ENCODE measurements around the gene IL1RAPL1.

IL1RAPL1 gene

DNA sequence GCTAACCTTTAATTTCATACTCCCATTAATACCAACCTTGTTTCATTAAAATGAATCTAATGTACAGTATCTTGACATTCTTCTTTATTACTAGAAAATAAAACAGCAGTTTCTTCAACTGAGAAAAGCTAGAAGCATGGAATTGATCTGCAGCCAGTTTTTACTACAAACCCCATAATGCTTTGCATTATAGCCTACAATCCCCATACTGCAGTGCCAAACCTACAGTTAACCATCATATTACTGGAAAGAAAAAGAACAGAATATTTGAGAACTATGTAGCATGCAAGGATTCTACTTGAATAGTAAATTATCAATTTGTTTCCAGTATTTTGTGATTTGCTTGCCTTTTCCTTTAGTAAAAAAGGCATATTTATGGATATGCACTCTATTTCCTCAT lies 3.2 kb upstream of the IL1RAPL1 start:
- no peaks in the 10 kb centered on the region for H3K36me3 ChIP-seq
- H3K4me1 ChIP-seq: no peaks in the 10 kb centered on the region
- no peaks in the 10 kb centered on the region for H4K20me1 ChIP-seq
- no peak overlapping the region for H3K4me2 ChIP-seq
- no peaks in the 10 kb centered on the region for H3K9me3 ChIP-seq (replicated peaks in 1 of 11)
- no peak overlapping the region for H3K4me3 ChIP-seq
- no peak for TF ChIP-seq Cebpa-rat (IDR thresholded peaks at IDR 0.05)
- H3K27ac ChIP-seq: no peak overlapping the region
- H3K9ac ChIP-seq: no peak overlapping the region
- no peaks in the 10 kb centered on the region; a peak in 1 of 22 replicates for H3K27me3 ChIP-seq

- Histone ChIP-seq H3K9me3 (replicated peaks in 1 of 11) (no peaks in the 10 kb centered on the region), H4K20me1 (no peaks in the 10 kb centered on the region), H3K9ac (no peak overlapping the region), H3K27me3 (no peaks in the 10 kb centered on the region; a peak in 1 of 22 replicates), H3K4me1 (no peaks in the 10 kb centered on the region), H3K4me3 (no peak overlapping the region), H3K4me2 (no peak overlapping the region), H3K36me3 (no peaks in the 10 kb centered on the region), H3K27ac (no peak overlapping the region)
- TF ChIP-seq Cebpa-rat (IDR thresholded peaks at IDR 0.05): no peak
These were observed 1.5 kb upstream of the IL1RAPL1 start for GRCh38 chrX:28585767-28586166.

DNA sequence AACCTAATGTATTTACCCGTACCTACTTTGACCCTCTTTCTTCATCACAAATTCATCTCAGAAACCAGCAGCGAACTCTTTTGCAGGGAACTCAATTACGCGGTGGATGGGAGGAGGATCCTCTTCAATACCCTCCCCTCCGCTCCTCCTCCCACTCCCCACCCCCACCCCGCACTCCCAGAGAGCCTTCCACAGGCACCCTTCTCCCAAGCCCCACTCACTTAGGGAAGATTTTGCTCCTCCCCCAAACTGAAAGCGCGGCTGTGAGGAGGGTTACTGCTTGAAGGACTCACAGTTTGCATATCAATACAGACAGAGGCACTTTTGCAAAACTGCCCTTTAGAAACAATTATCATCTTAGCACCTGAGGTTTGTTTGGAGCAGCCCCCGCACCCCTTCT lies 960 bp upstream of the IL1RAPL1 start:
- no peak overlapping the region for H3K4me2 ChIP-seq
- H3K9ac ChIP-seq: no peak overlapping the region

GRCh38 chrX:28589046-28589445 lies 1.8 kb downstream of the IL1RAPL1 start:
- H3K4me2 ChIP-seq: no peak overlapping the region
- H3K4me1 ChIP-seq: no peaks in the 10 kb centered on the region
- no peaks in the 10 kb centered on the region for H3K9me3 ChIP-seq (replicated peaks in 1 of 11)
- no peak overlapping the region for H3K27ac ChIP-seq
- H4K20me1 ChIP-seq: no peaks in the 10 kb centered on the region
- no peaks in the 10 kb centered on the region for H3K36me3 ChIP-seq
- H3K9ac ChIP-seq: no peak overlapping the region
- no peak for TF ChIP-seq Cebpa-rat (IDR thresholded peaks at IDR 0.05)
- no peak overlapping the region for H3K4me3 ChIP-seq
- no peaks in the 10 kb centered on the region; a peak in 1 of 22 replicates for H3K27me3 ChIP-seq

More for the DNA sequence above, 960 bp upstream of the IL1RAPL1 start:
- TF ChIP-seq Cebpa-rat (IDR thresholded peaks at IDR 0.05): no peak
- H3K27me3 ChIP-seq: no peaks in the 10 kb centered on the region; a peak in 1 of 22 replicates
- no peak overlapping the region for H3K27ac ChIP-seq
- H3K4me3 ChIP-seq: no peak overlapping the region
- no peaks in the 10 kb centered on the region for H4K20me1 ChIP-seq
- H3K36me3 ChIP-seq: no peaks in the 10 kb centered on the region
- H3K4me1 ChIP-seq: no peaks in the 10 kb centered on the region
- no peaks in the 10 kb centered on the region for H3K9me3 ChIP-seq (replicated peaks in 1 of 11)

DNA sequence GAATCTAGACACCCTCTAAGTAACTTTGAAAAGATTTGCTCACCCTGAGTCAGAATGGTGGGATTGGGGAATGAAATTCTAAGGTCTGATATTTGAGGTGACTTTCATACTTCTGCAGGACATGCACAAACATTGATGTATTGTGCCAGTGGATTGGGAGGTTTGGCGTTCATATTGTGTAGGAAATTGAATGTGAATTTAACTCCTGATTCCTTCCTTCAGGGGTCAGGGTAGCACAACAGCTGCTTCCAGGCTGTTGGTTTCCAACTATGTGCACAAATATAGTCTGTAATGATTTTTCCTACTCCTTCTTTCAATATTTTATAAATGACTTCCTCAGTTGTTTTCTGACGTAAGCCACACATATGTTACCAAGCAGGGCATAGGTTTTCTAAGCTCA lies 3.1 kb downstream of the IL1RAPL1 start:
- Histone ChIP-seq H3K27ac (no peak overlapping the region), H3K27me3 (no peaks in the 10 kb centered on the region; a peak in 1 of 22 replicates), H3K9me3 (replicated peaks in 1 of 11) (no peaks in the 10 kb centered on the region), H3K4me3 (no peak overlapping the region), H3K4me2 (no peak overlapping the region), H4K20me1 (no peaks in the 10 kb centered on the region), H3K36me3 (no peaks in the 10 kb centered on the region), H3K4me1 (no peaks in the 10 kb centered on the region), H3K9ac (no peak overlapping the region)
- TF ChIP-seq Cebpa-rat (IDR thresholded peaks at IDR 0.05): no peak

DNA sequence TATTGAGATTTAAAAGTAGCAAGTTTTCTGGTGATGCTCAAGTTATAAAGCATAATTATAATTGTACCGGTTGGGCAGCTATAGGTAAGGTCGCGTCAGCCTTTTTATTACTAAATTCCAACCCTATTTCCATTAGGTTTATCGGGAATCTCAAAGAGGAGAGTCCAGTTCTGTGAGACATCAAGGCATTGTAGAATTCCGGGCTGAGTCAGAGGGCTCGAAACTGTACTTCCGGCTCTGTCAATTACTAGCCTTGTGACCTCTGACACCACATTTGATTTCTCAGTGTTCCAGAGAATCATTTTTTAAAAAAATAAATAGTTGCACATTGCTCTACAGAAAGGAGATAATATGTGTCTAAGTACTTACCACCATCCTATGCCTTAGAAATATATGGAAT lies 4.3 kb downstream of the IL1RAPL1 start:
- Histone ChIP-seq H3K9me3 (replicated peaks in 1 of 11) (no peaks in the 10 kb centered on the region), H3K4me2 (no peak overlapping the region), H3K4me1 (no peaks in the 10 kb centered on the region), H3K9ac (no peak overlapping the region), H4K20me1 (no peaks in the 10 kb centered on the region), H3K4me3 (no peak overlapping the region), H3K27ac (no peak overlapping the region), H3K27me3 (no peaks in the 10 kb centered on the region), H3K36me3 (no peaks in the 10 kb centered on the region)
- TF ChIP-seq Cebpa-rat (IDR thresholded peaks at IDR 0.05): no peak

- Histone ChIP-seq H3K4me2 (no peak overlapping the region), H3K9ac (no peak overlapping the region), H3K27me3 (no peaks in the 10 kb centered on the region), H3K9me3 (replicated peaks in 1 of 11) (no peaks in the 10 kb centered on the region), H4K20me1 (no peaks in the 10 kb centered on the region), H3K27ac (no peak overlapping the region), H3K36me3 (no peaks in the 10 kb centered on the region), H3K4me3 (no peak overlapping the region), H3K4me1 (no peaks in the 10 kb centered on the region)
- no peak for TF ChIP-seq Cebpa-rat (IDR thresholded peaks at IDR 0.05)
These were observed 8.1 kb downstream of the IL1RAPL1 start for GRCh38 chrX:28595346-28595745.

DNA sequence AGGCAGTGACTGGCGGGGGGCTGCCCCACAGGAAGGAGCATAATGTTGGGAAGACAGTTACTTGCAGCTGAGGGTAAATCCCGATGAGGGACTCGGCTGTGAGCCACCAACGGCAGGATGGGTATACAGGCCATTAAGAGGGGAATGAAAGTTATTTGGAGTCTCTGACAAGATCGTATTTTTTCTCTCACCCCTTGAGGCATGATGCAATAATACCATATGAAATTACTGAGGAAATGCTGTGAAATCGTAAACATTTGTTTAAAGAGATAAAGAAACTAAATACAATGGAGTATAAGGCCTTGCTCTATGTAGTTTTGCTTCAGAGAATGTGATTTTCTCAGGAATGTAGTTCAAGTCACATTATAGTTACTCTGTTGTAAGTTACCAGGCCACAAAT lies 12.7 kb downstream of the IL1RAPL1 start:
- no peaks in the 10 kb centered on the region for H3K36me3 ChIP-seq
- H3K9me3 ChIP-seq (replicated peaks in 1 of 11): no peaks in the 10 kb centered on the region
- H3K4me3 ChIP-seq: no peak overlapping the region
- H3K27ac ChIP-seq: no peak overlapping the region
- no peaks in the 10 kb centered on the region for H3K27me3 ChIP-seq
- H3K4me1 ChIP-seq: no peaks in the 10 kb centered on the region
- peak in 1 of 11 experiments; percentile 22; a peak in 1 of 22 replicates for TF ChIP-seq Cebpa-rat (IDR thresholded peaks at IDR 0.05)
- no peak overlapping the region for H3K4me2 ChIP-seq
- H4K20me1 ChIP-seq: no peaks in the 10 kb centered on the region
- no peak overlapping the region for H3K9ac ChIP-seq

- H4K20me1 ChIP-seq: no peaks in the 10 kb centered on the region
- H3K27ac ChIP-seq: no peak overlapping the region
- H3K27me3 ChIP-seq: no peaks in the 10 kb centered on the region
- H3K9me3 ChIP-seq (replicated peaks in 1 of 11): no peaks in the 10 kb centered on the region
- no peak overlapping the region for H3K4me2 ChIP-seq
- TF ChIP-seq Cebpa-rat (IDR thresholded peaks at IDR 0.05): no peak
- no peak overlapping the region for H3K4me3 ChIP-seq
- no peaks in the 10 kb centered on the region for H3K4me1 ChIP-seq
- H3K9ac ChIP-seq: no peak overlapping the region
- no peaks in the 10 kb centered on the region for H3K36me3 ChIP-seq
These were observed 21.8 kb downstream of the IL1RAPL1 start for GRCh38 chrX:28609003-28609402.

DNA sequence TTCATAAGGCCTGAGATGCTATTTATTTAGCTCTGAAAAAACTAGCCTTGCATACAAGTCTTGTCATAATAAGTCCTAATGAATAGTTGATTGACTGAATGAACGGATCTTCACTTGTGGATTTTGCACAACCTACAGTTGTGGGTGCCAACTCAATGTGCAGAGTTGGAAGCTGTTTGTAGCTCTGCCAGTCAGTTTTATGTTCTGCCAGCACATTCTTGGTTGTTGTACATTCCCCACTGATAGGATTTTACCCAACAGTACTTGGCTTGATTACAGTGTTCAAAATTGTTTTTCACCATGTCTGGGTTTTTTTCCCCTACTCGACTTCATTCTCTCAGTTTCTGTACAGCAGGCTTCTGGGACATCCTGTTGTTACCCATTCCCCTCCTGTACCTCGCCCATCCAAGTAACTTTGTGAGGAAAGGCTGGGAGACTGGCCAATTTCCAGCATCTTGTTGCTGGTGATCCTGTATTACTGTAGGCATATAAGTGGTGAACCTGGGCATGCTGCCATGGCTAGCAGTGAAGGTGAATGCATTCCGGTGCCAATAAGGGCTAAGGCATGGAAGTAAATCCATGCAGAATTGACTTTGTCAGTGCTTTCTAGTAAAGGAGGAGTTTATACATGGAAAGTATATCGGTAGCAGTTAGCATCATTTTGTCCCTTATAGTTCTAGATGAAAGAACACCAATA lies 22.8 kb downstream of the IL1RAPL1 start:
- H3K27ac ChIP-seq: no peak overlapping the region
- H3K9ac ChIP-seq: no peak overlapping the region
- no peak for TF ChIP-seq Cebpa-rat (IDR thresholded peaks at IDR 0.05)
- no peaks in the 10 kb centered on the region for H3K4me1 ChIP-seq
- H3K27me3 ChIP-seq: no peaks in the 10 kb centered on the region
- no peaks in the 10 kb centered on the region for H3K9me3 ChIP-seq (replicated peaks in 1 of 11)
- H3K4me2 ChIP-seq: no peak overlapping the region
- no peaks in the 10 kb centered on the region for H3K36me3 ChIP-seq
- no peaks in the 10 kb centered on the region for H4K20me1 ChIP-seq
- H3K4me3 ChIP-seq: no peak overlapping the region
